ENCODE results near the gene ELK4.
A peak's percentile ranks its signal among the peaks of the same experiment; 100 is the strongest.

ELK4 gene

GRCh38 chr1:205591522-205592351, 40.1 kb downstream of the ELK4 start:
- no peak for TF ChIP-seq TAF1 (IDR thresholded peaks at IDR 0.05; ENCODE audit: borderline replicate concordance, insufficient read depth, low read length)
- TF ChIP-seq FOXP2 (optimal IDR thresholded peaks at IDR 0.05; ENCODE audit: borderline replicate concordance, extremely low read depth, extremely low read length, insufficient read depth): peak; percentile 76

DNA sequence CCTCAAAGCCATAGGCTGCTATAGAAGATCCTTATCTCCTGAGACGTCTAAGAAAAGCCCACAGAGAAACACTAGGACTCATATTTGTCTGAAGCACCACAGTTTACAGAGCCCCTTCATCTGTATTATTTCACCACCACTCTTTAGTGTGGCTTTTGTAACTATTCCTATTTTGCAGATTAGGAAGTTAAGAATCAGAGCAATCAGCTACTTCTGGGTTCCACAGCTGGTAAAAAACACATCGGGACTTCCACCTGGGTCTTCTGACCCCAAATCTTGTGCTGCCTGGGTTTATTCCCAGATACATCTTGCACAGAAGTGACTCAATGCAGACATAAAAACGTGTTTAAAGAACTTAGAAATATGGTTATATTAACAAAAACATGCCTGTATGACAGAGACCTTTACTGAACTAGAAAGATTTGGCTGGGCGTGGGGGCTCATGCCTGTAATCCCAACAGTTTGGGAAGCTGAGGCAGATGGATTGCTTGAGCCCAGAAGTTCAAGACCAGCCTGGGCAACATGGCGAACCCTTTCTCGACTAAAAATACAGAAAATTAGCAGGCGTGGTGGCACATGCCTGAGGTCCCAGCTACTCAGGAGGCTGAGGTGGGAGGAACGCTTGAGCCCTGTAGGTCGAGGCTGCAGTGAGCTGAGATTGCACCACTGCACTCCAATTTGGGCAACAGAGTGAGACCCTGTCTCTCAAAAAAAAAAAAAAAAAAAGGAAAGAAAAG, 40.9 kb downstream of the ELK4 start:
- TF ChIP-seq POLR2AphosphoS5 (IDR thresholded peaks at IDR 0.05; ENCODE audit: low read depth, low read length) (no peak), SIN3A (IDR thresholded peaks at IDR 0.05; ENCODE audit: borderline replicate concordance, insufficient read depth, low read length) (no peak), TAF1 (IDR thresholded peaks at IDR 0.05; ENCODE audit: borderline replicate concordance, insufficient read depth, low read length) (no peak), FOXP2 (optimal IDR thresholded peaks at IDR 0.05; ENCODE audit: borderline replicate concordance, extremely low read depth, extremely low read length, insufficient read depth) (no peak), REST (IDR thresholded peaks at IDR 0.05; ENCODE audit: insufficient read depth in 1 of 2, low read depth in 2 of 2, low read length in 2 of 2) (no peak)

DNA sequence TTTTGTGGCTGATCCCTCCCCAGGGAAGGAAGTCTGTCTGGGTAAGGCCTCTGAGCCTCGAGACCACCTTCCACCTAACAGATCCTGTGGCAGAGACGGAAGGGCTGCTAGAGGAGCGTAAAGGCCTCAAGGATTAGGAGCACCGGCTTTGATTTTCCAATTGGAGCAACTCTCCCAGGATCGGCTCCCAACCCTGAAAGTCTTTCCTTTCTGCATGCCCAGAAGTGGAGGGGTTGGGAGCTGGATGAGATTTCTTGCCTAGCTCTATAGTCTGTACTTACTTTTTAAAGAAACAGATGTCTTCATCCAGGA, 41.4 kb downstream of the ELK4 start:
- no peak for TF ChIP-seq POLR2AphosphoS5 (IDR thresholded peaks at IDR 0.05; ENCODE audit: low read depth, low read length)

DNA sequence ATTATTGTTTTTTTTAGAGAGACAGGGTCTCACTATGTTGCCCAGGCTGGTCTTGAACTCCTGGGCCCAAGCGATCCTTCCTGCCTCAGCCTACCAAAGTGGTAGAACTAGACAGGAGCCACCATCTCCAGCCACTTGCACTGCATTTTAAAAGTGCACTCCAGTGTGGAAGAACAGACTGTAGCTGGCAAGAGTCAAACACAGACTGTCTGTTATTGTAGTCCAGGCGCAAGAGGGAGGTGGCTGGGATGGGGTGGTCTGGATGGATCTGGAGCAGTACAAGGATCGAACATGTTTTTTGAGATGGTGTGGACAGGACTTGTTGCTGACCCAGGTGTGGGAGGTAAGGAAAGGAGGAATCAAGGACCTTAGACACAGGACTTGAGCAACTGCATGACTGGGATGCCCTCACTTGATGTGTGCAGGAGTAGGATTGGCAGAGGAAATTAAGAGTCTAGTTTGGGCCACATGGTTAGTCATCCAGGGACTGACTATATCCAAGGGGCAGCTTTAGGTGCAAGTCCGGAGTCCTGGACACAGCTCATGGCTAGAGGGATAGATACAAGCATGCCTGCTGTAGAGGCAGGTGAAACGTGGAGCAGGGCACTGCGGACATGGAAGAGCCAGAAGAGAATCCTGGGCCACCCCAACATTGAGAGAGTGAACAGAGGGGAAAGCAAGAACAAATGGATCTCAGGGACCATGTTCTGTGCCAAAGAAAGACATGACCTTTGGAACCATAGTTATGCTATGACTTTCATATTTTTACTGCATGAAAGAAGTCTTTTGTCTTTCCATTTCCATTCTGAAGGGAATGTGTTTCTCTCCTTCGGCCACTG, 42.0 kb downstream of the ELK4 start:
- no peak for TF ChIP-seq SIN3A (IDR thresholded peaks at IDR 0.05; ENCODE audit: borderline replicate concordance, insufficient read depth, low read length)
- no peak for TF ChIP-seq FOXP2 (optimal IDR thresholded peaks at IDR 0.05; ENCODE audit: borderline replicate concordance, extremely low read depth, extremely low read length, insufficient read depth)
- TF ChIP-seq TAF1 (IDR thresholded peaks at IDR 0.05; ENCODE audit: borderline replicate concordance, insufficient read depth, low read length): no peak
- no peak for TF ChIP-seq REST (IDR thresholded peaks at IDR 0.05; ENCODE audit: insufficient read depth in 1 of 2, low read depth in 2 of 2, low read length in 2 of 2)
- no peak for TF ChIP-seq POLR2AphosphoS5 (IDR thresholded peaks at IDR 0.05; ENCODE audit: low read depth, low read length)

GRCh38 chr1:205589046-205589445, 42.8 kb downstream of the ELK4 start:
- TF ChIP-seq SIN3A (IDR thresholded peaks at IDR 0.05; ENCODE audit: borderline replicate concordance, insufficient read depth, low read length) (no peak), FOXP2 (optimal IDR thresholded peaks at IDR 0.05; ENCODE audit: borderline replicate concordance, extremely low read depth, extremely low read length, insufficient read depth) (no peak), POLR2AphosphoS5 (IDR thresholded peaks at IDR 0.05; ENCODE audit: low read depth, low read length) (no peak), REST (IDR thresholded peaks at IDR 0.05; ENCODE audit: insufficient read depth in 1 of 2, low read depth in 2 of 2, low read length in 2 of 2) (no peak), TAF1 (IDR thresholded peaks at IDR 0.05; ENCODE audit: borderline replicate concordance, insufficient read depth, low read length) (no peak)
